GM21717 (cell line): ENCODE measurements around the gene RMI1.

ENCODE experiments used
- ATAC-seq: cut with Tn5 transposase; IDR thresholded peaks from one replicate; pipeline ENCODE4 v1.9.1; 2021; ENCODE audit warnings: mild to moderate bottlenecking, moderate library complexity; ENCODE audit not compliant: unreplicated experiment

Gene RMI1

DNA sequence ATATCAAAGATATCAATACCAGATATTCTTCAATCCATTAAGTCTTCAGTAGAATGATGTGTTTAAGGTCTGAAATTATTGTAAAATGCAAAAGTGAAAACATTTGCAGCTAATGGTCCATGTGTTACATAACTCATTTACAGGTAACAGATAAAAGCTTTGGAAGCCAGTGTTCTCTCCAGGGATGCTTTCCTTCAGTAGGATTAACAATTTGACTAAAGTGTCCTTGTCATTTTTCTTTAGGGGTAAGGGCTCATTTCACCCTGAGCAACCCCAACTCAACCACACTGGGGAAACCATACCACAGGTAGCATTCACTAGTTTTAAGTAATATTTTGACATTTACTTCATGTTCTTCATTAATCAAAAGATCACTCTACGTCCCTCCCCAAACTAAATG lies 13.5 kb upstream of the RMI1 start:
- no peak for ATAC-seq

DNA sequence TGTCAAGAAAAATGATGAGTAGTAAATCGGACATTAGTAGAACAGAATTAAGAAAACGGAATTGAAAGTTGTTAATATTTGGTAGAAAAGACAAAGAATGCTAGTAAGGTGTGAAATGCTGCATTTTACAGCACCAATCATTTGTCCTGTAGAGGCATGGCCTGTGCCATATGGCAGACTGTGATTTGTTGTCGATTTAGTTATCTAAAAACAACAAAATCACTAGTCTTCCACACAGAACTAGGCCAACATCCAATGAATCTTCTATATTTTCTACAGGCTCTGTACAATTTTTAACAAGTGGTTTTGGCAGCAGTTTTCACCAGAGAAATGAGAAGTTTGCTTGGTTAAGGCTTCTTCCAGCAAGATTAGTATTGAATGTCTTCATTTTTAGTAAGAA lies 11.0 kb upstream of the RMI1 start:
- ATAC-seq: no peak

DNA sequence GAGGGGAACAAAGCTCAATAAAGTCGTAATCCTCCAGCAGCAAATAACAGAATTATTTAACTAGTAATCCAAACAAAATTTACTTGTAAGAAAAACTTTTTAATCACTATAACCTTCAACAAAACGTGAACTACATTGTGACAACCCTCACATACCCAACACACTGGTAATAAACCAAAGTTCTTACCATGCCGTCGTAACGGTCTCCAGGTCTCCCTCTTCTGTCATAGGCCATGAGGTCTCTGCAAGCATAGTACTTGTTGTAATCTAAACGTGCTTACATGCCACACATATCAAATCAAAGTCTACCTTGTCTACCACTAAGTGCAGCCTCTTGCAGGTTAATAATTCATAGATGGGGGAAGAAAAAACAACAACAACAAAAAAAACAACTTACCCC lies 9.1 kb upstream of the RMI1 start:
- ATAC-seq: no peak

DNA sequence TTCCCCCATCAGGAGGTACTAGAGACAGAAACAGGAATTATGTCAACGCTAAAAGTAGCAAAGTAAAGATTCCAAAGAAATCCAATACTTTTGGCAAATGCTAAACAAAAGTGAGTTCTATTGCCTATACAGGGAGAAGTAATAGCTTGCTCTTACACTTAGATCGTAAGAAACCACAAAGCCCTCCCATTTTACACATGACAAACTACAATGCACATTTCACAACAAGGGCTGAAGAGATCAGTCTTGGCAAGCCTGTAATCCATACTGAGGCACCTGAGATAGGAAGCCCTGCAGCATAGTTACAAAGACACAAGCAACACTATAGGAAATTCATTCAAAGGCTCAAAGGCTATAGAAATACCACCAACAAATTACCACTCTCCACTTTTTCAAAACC lies 8.3 kb upstream of the RMI1 start:
- no peak for ATAC-seq

DNA sequence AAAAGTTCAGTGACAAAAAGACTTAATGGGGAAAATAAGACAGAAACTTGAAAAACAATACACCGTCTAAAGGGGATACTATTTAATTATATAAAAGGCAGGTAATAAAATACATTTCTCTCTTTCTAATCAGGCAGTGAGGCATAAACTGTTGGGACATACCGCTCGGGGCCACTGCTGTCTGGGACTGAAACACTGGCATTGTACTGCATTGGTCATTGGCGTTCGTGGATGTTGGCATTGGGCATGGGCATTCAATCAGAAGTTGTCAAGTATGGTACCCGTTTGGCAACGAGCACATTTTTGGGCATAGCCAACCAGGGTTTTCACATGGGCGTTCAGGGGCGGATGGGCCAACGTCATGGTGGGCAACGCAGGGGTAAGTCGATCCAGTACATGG lies 5.3 kb upstream of the RMI1 start:
- ATAC-seq: no peak

DNA sequence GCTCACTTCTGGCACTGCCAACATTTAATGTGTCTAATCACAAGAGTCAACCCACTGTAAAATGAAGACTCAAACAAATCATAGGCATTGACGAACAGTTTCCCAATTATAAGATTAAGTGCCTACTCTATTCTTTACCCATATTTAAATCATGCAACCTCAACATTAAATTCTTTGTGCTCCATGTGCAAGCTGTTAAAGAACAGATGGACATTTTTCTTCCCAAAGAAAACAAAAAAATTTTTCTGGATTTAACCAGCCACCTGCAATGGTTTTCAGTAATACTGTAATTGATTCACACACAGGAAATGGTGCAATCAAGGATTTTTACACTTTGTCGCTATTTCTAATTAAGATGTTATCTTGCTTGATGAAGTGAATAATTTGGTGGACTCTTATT lies 4.2 kb upstream of the RMI1 start:
- ATAC-seq: no peak

DNA sequence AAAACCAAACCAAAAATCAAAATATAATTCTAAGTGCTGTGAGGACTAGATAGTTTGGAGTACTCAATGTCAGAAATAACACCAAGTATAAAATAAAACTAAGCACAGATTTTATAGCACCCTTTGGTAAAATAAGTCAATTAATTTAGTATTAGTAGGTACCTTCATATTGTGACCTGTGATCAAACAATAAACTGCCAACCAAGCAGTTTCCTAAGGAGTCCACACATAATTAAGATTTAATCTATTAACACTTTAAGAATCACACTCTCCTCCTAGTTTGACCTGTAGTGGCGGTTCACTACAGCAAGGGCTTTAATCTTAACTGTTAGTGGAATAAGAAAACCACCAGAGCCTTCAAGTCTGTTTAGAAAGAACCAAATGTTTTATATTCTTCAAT lies 3.4 kb upstream of the RMI1 start:
- no peak for ATAC-seq

DNA sequence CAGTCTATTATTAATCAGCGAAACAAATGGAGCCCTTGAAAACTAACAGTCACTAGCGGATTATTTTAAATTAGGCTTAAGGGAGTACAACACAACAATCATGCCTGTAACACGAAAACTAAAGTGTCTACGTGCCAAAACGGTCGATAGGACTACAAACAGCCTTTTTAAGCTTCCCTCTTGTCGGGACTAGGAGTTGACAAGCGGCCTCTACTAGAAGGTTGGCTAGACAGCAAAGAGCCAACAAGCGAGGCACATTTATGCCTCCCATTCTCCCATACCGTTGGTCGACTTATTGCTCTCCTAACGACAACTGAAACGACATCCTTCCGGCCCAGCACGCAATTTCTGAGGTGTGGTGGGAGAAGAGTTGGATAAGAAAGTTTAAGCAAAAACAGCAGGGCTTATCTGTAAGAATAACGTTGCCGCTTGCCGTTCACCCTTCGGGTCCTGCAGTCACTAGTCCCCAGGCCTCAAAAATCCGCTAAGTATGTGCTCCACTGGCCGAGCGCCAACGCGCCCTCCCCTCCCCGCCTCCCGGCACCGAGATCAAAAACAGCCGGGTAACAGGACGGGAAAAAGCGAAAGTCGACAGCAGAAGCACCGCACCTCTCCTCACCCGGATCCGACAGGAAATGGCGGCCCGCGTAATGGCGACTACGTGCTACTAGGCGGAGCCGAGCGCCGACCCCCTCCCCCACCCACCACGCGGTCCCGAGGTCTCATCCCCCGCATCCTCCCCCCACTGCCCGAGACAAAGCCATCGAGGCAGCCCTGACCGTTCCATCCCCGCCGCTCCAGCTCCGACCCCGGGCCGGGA lies 1.4 kb upstream of the RMI1 start:
- ATAC-seq: peak; percentile 30

DNA sequence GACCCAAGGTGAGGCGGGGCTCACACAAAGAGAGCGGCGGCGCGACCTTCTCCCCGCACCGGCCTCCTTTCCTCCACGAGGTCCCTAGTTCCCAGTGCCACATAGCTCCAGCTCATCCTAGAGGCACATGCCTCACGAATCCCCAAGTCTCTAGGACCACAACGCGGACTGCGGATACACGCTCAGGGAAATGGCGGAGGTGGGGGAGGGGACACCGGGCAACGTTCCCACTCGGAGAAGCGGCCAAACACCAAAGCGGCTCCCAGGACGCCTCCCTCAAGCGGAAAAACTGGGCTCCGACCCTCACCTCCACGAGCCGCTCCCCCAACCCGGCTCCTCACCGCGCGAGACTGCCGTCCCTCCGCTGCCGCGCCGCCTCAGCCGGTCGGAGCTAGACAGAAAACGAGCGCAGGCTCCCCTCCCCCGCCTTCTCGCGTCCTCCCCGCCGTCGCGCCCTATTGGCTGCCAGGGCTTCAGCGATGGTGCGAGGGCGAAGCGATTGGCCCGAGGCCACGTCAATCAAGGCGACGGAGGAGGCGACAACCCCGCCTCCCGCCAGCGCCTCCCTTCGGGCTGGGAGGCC lies 702 bp upstream of the RMI1 start, which contains the start of gene HNRNPK:
HNRNPK (minus strand) TSS at position 404 of the 583 bp plus-strand sequence. CDS start 1,963 bp downstream, outside the sequence.
- peak; percentile 80 for ATAC-seq

DNA sequence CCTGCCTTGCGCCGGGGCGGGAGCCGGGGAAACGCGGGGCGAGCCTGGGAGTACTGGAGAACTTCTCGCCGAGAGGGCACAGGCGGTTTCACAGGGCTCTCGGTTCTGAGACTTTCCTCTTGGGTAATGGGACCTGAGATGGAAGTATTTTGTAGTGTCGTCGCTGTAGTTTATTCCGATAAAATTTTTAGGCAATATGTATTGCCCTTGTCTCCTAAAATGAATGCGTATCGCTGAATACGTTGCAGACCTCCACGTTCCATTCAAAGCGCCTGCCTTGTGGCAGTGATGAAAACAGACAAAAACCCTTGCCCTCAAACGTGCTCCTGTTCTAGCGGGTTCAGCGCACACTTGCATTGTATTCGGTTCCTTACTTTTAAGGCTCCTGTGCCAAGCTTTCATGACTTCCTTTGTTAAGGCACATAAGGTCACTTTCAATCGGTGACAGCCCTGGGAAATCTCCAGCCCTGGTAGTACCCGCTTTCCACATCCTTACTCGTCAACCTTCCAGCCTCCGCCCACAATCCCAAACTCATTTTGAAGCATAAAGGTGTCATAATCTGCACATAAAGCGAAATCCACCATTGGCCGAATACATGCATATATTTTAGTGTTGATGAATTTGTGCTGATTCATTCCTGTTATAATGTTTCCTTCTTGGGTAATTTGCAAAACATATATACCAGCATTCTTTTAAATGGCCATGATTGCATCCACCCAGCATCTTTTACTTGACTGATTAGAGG lies 694 bp downstream of the RMI1 start:
- no peak for ATAC-seq

DNA sequence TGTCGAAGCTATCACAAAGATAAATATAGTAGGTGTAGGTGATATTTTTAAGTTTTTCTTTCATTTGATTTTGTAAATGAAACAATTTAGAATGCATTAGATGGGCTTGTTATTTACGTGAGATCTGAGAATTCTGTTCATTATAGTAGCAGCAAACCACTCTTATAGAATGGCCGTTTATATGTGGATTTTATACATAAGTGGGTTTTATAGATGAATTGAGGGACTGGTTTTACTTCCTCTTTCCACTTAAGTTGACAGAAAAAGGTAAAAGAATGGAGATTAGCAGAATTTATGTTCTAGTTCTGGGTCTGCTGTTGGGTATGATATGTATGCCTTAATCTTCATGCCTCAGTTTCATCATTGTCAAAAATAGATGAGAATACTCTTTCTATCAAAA lies 5.6 kb downstream of the RMI1 start:
- ATAC-seq: no peak

DNA sequence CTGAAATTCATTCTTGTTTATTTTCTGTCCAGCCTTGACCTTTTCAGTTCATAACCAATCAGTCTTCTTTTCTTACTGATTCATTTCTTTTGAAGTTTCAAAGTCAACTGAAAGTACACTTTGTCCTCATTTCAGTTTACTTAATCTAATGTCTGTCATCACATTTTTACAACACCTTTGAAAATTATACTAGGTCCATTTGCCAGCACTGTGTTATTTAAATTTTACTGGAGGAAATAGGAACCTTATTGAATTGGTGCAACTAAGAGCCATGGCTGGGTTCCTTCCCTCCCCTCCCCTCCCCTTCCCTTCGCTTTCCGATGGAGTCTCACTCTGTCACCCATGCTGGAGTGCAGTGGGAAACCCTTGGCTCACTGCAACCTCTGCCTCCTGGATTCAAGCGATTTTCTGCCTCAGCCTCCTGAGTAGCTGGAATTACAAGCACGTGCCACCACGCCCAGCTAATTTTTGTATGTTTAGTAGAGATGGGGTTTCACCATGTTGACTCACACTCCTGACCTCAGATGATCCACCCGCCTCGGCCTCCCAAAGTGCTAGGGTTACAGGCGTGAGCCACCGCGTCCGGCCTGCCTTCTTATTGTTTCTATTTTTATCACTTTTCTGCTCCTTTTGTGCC lies 6.3 kb downstream of the RMI1 start:
- ATAC-seq: no peak

DNA sequence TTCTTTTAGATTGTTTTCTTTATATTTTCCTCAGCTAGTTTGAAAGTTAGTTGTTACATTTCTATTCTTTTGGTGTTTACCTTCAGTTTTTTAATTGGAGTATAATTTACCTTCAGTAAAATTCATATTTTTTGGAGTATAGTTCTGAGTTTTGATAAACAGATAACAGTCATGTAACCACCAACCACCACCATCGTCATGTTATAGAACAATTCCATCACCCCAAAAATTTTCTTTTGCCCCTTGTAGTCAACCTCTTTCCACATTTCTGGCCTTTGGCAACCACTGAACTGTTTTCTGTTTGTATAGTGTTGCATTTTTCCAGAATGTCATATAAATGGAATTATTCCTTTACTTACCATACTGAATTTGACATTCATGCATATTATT lies 6.8 kb downstream of the RMI1 start:
- no peak for ATAC-seq

DNA sequence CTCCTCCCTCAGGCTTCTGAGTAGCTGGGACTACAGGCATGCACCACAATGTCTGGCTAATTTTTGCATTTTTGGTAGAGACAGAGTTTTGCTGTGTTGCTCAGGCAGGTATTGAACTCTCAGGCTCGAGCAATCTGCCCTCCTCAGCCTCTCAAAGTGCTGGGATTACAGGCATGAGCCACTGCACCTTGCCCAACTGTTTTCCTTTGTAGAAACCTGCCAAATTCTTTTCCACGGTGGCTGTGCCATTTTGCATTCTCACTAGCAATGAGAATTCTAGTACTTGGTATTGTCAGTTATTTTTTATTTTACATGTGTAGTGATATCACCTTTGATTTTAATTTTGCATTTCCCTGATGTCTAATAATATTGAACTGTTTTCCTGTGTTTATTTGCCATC lies 7.8 kb downstream of the RMI1 start:
- no peak for ATAC-seq

DNA sequence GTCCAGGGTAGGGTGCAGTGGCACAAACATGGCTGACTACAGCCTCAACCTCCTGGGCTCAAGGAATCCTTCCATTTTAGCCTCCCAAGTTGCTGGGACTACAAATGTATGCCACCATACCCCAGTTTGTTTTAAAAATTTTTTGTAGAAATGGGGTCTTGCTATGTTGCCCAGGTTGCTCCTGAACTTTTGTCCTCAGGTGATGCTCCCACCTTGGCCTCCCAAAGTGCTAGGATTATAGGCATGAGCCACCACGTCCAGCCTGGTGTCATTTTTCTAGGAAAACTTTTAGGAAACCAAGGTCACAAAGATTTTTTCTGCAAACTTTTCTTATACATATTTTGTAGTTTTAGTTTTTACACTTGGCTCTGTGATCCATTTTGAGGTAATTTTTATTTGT lies 10.8 kb downstream of the RMI1 start:
- no peak for ATAC-seq

DNA sequence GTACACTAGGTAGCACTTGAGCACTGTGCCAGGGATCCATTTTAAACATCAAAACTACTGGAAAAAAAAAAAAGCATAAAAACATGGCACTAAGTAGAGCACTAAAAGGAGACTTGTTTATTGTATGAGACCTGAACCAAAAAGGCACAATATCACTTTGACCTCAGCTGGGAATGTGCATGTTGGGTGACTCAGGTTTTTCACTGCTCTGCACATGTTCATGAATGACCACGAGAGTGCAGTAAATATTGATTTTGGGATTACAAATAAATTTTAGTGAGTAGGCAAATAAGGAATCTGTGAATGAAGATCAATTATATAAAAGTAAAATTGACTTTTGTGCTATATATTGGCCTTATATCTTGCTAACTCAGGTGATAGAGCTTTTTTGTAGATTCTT lies 11.8 kb downstream of the RMI1 start:
- ATAC-seq: no peak

DNA sequence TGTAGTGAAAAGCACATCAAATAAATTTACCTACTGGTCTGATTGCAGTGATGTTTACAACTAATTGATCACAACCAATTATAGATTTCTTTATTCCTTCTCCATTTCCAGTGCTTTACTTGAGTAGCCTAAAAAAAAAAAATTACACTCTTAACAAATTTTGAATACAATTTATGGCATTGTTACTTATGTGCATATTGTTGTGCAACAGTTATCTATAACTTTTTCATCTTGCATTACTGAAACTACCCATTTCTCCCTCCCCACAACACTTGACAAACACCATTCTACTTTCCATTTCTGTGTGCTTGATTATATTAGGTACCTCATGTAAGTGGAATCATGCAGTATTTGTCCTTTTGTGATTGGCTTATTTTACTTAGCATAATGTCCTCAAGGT lies 12.3 kb downstream of the RMI1 start:
- no peak for ATAC-seq

DNA sequence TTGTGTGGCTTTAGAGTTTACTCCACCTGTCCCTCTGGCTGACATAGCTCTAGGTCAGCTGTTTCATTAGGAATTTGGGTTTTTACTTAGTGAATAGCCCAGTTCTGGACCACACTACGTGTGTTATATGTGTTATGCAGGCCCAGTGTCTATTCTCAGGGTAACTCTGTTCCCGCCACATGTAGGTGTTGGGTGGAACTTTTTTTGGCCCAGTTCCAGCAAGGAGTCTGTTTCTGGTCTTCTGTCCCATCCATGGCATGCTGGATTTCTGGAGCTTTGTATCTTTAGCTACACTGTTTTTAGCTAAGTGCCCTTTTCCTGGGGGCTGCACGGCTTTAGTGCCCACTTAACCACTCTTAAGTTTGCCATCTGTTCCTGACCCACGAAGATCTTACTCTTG lies 15.5 kb downstream of the RMI1 start:
- no peak for ATAC-seq

DNA sequence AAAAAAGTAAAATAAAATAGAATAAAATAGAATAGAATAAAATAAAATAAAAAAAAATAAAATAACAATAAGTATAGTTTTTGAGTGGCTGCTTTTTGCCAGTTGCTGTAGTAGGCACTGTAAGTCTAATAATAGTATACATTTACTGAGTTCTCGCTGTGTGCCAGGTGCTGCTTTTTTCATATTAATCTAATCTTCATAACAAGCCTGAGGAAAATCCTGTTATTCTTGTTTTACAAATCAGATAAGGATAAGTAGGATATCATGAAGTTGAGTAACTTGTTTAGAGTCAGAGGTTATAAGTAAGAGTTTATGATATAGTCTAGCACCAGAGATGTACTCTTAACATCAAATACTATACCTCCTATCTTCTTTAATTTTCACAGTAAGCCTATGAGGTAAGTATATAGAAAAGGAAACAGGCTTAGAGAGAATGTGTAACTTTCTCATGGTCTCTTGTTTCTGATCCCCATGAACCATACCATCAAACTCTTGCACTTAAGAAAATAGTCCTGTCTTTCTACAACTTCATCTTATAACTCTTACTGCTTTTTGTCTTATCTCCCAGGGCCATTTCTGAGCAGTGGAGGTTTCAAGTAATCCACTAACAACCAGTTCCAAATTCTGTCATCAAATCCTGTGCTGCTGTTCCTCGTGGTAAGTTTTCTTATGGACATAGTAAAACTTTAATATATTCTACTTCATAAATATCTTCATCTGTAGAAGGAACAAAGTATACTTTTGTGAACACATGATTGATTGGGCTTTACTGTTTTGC lies 18.7 kb downstream of the RMI1 start:
- ATAC-seq: no peak

DNA sequence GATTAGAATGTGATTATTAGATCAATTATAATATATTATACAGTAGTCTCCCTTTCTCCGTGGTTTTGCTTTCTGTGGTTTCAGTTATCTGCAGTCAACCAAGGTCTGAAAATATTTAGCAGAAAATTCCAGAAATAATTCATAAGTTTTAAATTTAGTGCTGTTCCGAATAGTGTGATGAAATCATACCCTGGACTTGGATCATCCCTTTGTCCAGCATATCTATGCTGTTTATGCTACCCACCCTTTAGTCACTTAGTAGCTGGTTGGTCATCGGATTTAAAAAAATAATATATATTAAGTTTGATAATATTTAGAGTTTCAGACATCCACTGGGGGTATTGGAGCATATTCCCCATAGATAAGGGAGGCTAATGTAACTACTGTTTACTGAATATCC lies 19.6 kb downstream of the RMI1 start:
- ATAC-seq: no peak

DNA sequence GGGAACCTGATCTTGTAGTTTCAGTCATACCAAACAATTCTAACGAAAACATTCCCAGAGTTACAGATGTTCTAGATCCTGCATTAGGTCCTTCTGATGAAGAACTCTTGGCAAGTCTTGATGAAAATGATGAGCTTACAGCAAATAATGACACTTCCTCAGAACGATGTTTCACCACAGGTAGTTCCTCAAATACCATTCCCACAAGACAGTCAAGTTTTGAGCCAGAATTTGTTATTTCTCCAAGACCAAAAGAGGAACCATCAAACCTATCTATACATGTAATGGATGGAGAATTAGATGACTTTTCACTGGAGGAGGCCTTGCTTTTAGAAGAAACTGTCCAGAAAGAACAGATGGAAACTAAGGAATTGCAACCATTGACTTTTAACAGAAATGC lies 21.0 kb downstream of the RMI1 start:
- no peak for ATAC-seq
